HepG2 (cell line): ENCODE measurements around the gene SARNP. TPM values are rescaled to one million over a fixed set of nuclear protein-coding genes. Genes with fewer than 3 reads are reported as not detected.

Source experiments
- ATAC-seq: fragments of 200-7000 bp; cut with Tn5 transposase; 3 replicates; pipeline ENCODE4 v1.9.1; 2020; ENCODE audit warnings: mild to moderate bottlenecking, moderate library complexity
- BruUV-seq: library from RNA; stranded (reverse); fragments of 400-500 nt; replicated peaks from 2 replicates; lab custom pipeline; 2021; lab: Mats Ljungman, UMichigan
- CTCF ChIA-PET: fragments of 300-600 bp; formaldehyde crosslinking; extraction: SDS; loops from one replicate; lab custom pipeline; 2021; ENCODE audit warnings: low total read pairs, inconsistent platforms, low intra/inter-chr PET ratio; lab: Yijun Ruan, JAX
- POLR2A ChIA-PET: fragments of 350-600 bp; sonication (Branson Sonifier 250); formaldehyde crosslinking; loops from one replicate; lab custom pipeline; 2020; ENCODE audit warnings: antibody characterized with exemption, inconsistent platforms; lab: Yijun Ruan, JAX
- DNase-seq: peaks from one replicate; pipeline ENCODE4 v3.0.0-alpha.2; 2015; ENCODE audit warnings: low spot score
- FAIRE-seq: peaks from 3 replicates; lab custom pipeline; 2011; peaks lifted over from hg19 to GRCh38; lab: Jason Lieb, UNC
- H2AFZ ChIP-seq: one replicate; pipeline ENCODE4 v1.6.1; 2011; ENCODE audit warnings: low read length, inconsistent platforms
- H3K27ac ChIP-seq: fragments of 300-600 bp; 3 replicates; pipeline ENCODE4 v1.8.0; 2011; ENCODE audit warnings: mixed run types, mild to moderate bottlenecking, mixed read lengths, low read length, inconsistent platforms; ENCODE audit not compliant: insufficient read depth; ENCODE audit errors: extremely low read length
- H3K27me3 ChIP-seq, 2 experiments: fragments of 200-600 bp in 1 of 2; 2 replicates in 1 of 2; 3 replicates in 1 of 2; pipeline versions ENCODE4 v1.6.0 to v1.8.0; 2011; ENCODE audit warnings: low read length in 2 of 2, mild to moderate bottlenecking in 2 of 2, moderate library complexity in 2 of 2, inconsistent platforms in 1 of 2; ENCODE audit not compliant: insufficient read depth in 2 of 2, control insufficient read depth in 1 of 2
- H3K36me3 ChIP-seq, 2 experiments: fragments of 200-600 bp in 1 of 2; replicated peaks in 1 of 2; 2 replicates in 1 of 2; 3 replicates in 1 of 2; pipeline versions ENCODE4 v1.5.1 to v1.8.0; 2011; ENCODE audit warnings: low read length in 2 of 2, inconsistent platforms in 1 of 2; ENCODE audit not compliant: insufficient read depth in 2 of 2, control insufficient read depth in 1 of 2
- H3K4me1 ChIP-seq: 2 replicates; pipeline ENCODE4 v1.5.1; 2012; ENCODE audit warnings: low read length, inconsistent platforms; ENCODE audit not compliant: insufficient read depth
- H3K4me2 ChIP-seq: 2 replicates; pipeline ENCODE4 v1.6.0; 2011; ENCODE audit warnings: low read depth, low read length, inconsistent platforms
- H3K4me3 ChIP-seq, 3 experiments: fragments of 200-600 bp in 1 of 3; sonication (generic), shearing (Covaris generic) in 1 of 3; replicated peaks in 1 of 3; 2 replicates each; pipeline ENCODE4 v1.5.1; 2011 to 2016; ENCODE audit warnings: low read length in 3 of 3, inconsistent platforms in 2 of 3, low read depth in 2 of 3, mild to moderate bottlenecking in 2 of 3, control low read depth in 1 of 3, mixed read lengths in 1 of 3; ENCODE audit not compliant: insufficient read depth in 1 of 3
- H3K79me2 ChIP-seq: one replicate; pipeline ENCODE4 v1.6.1; 2011; ENCODE audit warnings: low read length, inconsistent platforms; ENCODE audit not compliant: insufficient read depth
- H3K9ac ChIP-seq: 2 replicates; pipeline ENCODE4 v1.6.0; 2011; ENCODE audit warnings: mild to moderate bottlenecking, low read depth, low read length, inconsistent platforms; ENCODE audit not compliant: insufficient read depth
- H3K9me3 ChIP-seq: 2 replicates; pipeline ENCODE4 v1.5.1; 2012; ENCODE audit warnings: mild to moderate bottlenecking, low read length
- H4K20me1 ChIP-seq: 2 replicates; pipeline ENCODE4 v1.6.0; 2011; ENCODE audit warnings: inconsistent platforms, mild to moderate bottlenecking, low read length, moderate library complexity; ENCODE audit not compliant: insufficient read depth
- ARNT2 ChIP-seq: sonication (generic); formaldehyde crosslinking; IDR thresholded peaks from 2 replicates; pipeline ENCODE4 v1.8.0; 2022; ENCODE audit warnings: mild to moderate bottlenecking, low read depth, missing genetic modification reagents, moderate library complexity
- BCL3 ChIP-seq: sonication (generic); formaldehyde crosslinking; IDR thresholded peaks from 2 replicates; pipeline ENCODE4 v1.5.1; 2020; ENCODE audit warnings: mild to moderate bottlenecking, missing genetic modification reagents, moderate library complexity
- BHLHE40 ChIP-seq: IDR thresholded peaks from 2 replicates; pipeline ENCODE4 v1.6.1; 2011; ENCODE audit warnings: low read length, improper control_type of control experiment
- SP140L ChIP-seq: sonication (generic); formaldehyde crosslinking; IDR thresholded peaks from 2 replicates; pipeline ENCODE4 v1.4.0; 2020; ENCODE audit warnings: missing genetic modification reagents, borderline replicate concordance
- ZNF17 ChIP-seq: sonication (generic); formaldehyde crosslinking; IDR thresholded peaks from 2 replicates; pipeline ENCODE4 v1.5.0; 2020; ENCODE audit warnings: mild to moderate bottlenecking, missing genetic modification reagents
- ZNF496 ChIP-seq: sonication (generic); formaldehyde crosslinking; IDR thresholded peaks from 2 replicates; pipeline ENCODE4 v1.8.1; 2023; ENCODE audit warnings: mild to moderate bottlenecking, moderate library complexity, missing genetic modification reagents; ENCODE audit not compliant: insufficient replicate concordance
- ZNF615 ChIP-seq: sonication (generic); formaldehyde crosslinking; IDR thresholded peaks from 2 replicates; pipeline ENCODE4 v1.5.0; 2020; ENCODE audit warnings: mild to moderate bottlenecking, missing genetic modification reagents, borderline replicate concordance
- WGBS: methylation state at CpG from one replicate; pipeline ENCODE4 v1.1.6; 2017; ENCODE audit warnings: low lambda C conversion rate; 5-methylcytosine and 5-hydroxymethylcytosine counted together
- in situ Hi-C: cut with HindIII; loops from 2 replicates; pipeline ENCODE4 v1.10.0; 2017; ENCODE audit warnings: low pct_unique_long_range_greater_than_20kb; ENCODE audit not compliant: extremely low pct_ligation_motif_present
- intact Hi-C: fragments of 100-400 bp; cut with micrococcal nuclease; formaldehyde crosslinking; loops from one replicate; pipeline ENCODE4 v1.10.0; 2022; ENCODE audit not compliant: unreplicated experiment
- polyA plus RNA-seq, 8 experiments: library from polyadenylated mRNA; depleted of rRNA in 3 of 8; stranded (reverse) in 7 of 8; unstranded in 1 of 8; fragments of >200 nt; fragmentation: Illumina TruSeq in 4 of 8; extraction: Trizol in 4 of 8; gene quantifications; 2 replicates each; pipeline versions ENCODE4 v1.2.1 to v1.2.3, GENCODE V29; 2011 to 2016; ENCODE audit warnings: low read depth in 4 of 8, missing spikeins in 1 of 8, mixed read lengths in 1 of 8; ENCODE audit not compliant: insufficient read depth in 1 of 8
- total RNA-seq, 5 experiments: library from RNA; depleted of rRNA; stranded (reverse); fragments of >200 nt; fragmentation: Illumina TruSeq; extraction: Trizol; gene quantifications; 2 replicates each; pipeline ENCODE4 v1.2.3, GENCODE V29; 2016; ENCODE audit warnings: low read depth in 1 of 5
- TF ChIP-seq, protein P1 (sequence below): IDR thresholded peaks from 2 replicates; pipeline ENCODE4 v1.4.0; 2020; ENCODE audit warnings: mild to moderate bottlenecking, missing genetic modification reagents
- TF ChIP-seq, protein P2 (sequence below): sonication (generic); formaldehyde crosslinking; IDR thresholded peaks from 2 replicates; pipeline ENCODE4 v1.5.1; 2020; ENCODE audit warnings: mild to moderate bottlenecking, missing genetic modification reagents
- TF ChIP-seq, protein P3 (sequence below): sonication (generic); formaldehyde crosslinking; IDR thresholded peaks from 2 replicates; pipeline ENCODE4 v1.9.0; 2021; ENCODE audit warnings: missing genetic modification reagents, borderline replicate concordance

The SARNP gene
- total and polyA plus RNA-seq, 2 of the 13 experiments (the other 11 are each of a cell fraction or from before 2014, with no cell fraction given) = 59.0 to 95.4 TPM

DNA sequence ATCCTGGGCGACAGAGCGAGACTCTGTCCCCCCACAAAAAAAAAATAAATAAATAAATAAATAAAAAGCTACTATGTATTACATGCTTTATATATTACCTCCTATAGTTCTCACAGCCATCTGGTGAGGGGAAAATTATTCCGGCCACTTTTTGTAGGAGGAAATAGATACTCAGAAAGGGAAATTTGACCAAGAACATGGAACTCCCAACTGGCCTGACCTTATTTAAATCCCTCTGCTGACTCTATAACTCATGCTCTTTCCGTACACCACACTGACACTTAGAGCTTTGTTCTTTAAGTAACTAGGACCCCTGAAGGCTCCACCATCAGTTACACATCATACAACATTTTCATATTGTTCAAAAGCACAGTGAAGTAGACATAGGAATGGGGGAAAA, 27.4 kb upstream of the SARNP start (continued):
- TF ChIP-seq, protein P1, sequence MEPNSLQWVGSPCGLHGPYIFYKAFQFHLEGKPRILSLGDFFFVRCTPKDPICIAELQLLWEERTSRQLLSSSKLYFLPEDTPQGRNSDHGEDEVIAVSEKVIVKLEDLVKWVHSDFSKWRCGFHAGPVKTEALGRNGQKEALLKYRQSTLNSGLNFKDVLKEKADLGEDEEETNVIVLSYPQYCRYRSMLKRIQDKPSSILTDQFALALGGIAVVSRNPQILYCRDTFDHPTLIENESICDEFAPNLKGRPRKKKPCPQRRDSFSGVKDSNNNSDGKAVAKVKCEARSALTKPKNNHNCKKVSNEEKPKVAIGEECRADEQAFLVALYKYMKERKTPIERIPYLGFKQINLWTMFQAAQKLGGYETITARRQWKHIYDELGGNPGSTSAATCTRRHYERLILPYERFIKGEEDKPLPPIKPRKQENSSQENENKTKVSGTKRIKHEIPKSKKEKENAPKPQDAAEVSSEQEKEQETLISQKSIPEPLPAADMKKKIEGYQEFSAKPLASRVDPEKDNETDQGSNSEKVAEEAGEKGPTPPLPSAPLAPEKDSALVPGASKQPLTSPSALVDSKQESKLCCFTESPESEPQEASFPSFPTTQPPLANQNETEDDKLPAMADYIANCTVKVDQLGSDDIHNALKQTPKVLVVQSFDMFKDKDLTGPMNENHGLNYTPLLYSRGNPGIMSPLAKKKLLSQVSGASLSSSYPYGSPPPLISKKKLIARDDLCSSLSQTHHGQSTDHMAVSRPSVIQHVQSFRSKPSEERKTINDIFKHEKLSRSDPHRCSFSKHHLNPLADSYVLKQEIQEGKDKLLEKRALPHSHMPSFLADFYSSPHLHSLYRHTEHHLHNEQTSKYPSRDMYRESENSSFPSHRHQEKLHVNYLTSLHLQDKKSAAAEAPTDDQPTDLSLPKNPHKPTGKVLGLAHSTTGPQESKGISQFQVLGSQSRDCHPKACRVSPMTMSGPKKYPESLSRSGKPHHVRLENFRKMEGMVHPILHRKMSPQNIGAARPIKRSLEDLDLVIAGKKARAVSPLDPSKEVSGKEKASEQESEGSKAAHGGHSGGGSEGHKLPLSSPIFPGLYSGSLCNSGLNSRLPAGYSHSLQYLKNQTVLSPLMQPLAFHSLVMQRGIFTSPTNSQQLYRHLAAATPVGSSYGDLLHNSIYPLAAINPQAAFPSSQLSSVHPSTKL (CRISPR knock-in tag) = no peak

GRCh38 chr12:55843431-55843830, 25.9 kb upstream of the SARNP start:
- intact Hi-C loops (no loop called here), in situ Hi-C loops (no loop called here)
- no peaks in the 10 kb centered on the region for H3K36me3 ChIP-seq
- no TSS peak for BruUV-seq
- ATAC-seq (no peak), FAIRE-seq (no peak), DNase-seq (no peak)
- no peak overlapping the region for H3K4me2 ChIP-seq
- H2AFZ ChIP-seq = no peak overlapping the region
- ChIA-PET POLR2A (interaction anchor here (0.7 to 2.6 kb wide), 2 partner anchors 13 to 26 kb away, joined by 3 to 22 read pairs; partner anchors contain the start of genes DNAJC14, ORMDL2 and SARNP), CTCF (no interaction called here)
- H3K79me2 ChIP-seq = no peaks in the 10 kb centered on the region
- H4K20me1 ChIP-seq = no peaks in the 10 kb centered on the region
- 80% methylated on average over 4 of the region's 4 CpGs for WGBS
- no peaks in the 10 kb centered on the region for H3K9me3 ChIP-seq
- no peak overlapping the region for H3K4me3 ChIP-seq
- H3K27ac ChIP-seq = no peak overlapping the region
- H3K4me1 ChIP-seq = peaks cover 29% of the 10 kb centered on the region
- no peak overlapping the region for H3K9ac ChIP-seq
- H3K27me3 ChIP-seq = peaks cover 1 to 14% of the 10 kb centered on the region in 2 experiments; a peak in 3 of 5 replicates
- TF ChIP-seq BHLHE40 = no peak
- TF ChIP-seq ZNF615 (CRISPR knock-in tag) = no peak
- TF ChIP-seq, protein P2, sequence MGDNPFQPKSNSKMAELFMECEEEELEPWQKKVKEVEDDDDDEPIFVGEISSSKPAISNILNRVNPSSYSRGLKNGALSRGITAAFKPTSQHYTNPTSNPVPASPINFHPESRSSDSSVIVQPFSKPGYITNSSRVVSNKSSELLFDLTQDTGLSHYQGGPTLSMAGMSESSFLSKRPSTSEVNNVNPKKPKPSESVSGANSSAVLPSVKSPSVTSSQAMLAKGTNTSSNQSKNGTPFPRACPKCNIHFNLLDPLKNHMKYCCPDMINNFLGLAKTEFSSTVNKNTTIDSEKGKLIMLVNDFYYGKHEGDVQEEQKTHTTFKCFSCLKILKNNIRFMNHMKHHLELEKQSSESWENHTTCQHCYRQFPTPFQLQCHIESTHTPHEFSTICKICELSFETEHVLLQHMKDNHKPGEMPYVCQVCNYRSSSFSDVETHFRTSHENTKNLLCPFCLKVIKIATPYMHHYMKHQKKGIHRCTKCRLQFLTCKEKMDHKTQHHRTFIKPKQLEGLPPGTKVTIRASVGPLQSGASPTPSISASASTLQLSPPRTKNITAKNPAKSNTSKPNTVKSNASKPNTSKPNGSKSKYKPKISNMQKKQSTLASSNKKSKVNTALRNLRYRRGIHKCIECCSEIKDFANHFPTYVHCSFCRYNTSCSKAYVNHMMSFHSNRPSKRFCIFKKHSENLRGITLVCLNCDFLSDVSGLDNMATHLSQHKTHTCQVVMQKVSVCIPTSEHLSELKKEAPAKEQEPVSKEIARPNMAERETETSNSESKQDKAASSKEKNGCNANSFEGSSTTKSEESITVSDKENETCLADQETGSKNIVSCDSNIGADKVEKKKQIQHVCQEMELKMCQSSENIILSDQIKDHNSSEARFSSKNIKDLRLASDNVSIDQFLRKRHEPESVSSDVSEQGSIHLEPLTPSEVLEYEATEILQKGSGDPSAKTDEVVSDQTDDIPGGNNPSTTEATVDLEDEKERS (CRISPR knock-in tag) = no peak
- TF ChIP-seq ZNF496 (CRISPR knock-in tag) = no peak
- no peak for TF ChIP-seq SP140L (CRISPR knock-in tag)
- TF ChIP-seq ZNF17 (CRISPR knock-in tag) = no peak
- no peak for TF ChIP-seq BCL3
- TF ChIP-seq ARNT2 (CRISPR knock-in tag) = no peak
- TF ChIP-seq, protein P3, sequence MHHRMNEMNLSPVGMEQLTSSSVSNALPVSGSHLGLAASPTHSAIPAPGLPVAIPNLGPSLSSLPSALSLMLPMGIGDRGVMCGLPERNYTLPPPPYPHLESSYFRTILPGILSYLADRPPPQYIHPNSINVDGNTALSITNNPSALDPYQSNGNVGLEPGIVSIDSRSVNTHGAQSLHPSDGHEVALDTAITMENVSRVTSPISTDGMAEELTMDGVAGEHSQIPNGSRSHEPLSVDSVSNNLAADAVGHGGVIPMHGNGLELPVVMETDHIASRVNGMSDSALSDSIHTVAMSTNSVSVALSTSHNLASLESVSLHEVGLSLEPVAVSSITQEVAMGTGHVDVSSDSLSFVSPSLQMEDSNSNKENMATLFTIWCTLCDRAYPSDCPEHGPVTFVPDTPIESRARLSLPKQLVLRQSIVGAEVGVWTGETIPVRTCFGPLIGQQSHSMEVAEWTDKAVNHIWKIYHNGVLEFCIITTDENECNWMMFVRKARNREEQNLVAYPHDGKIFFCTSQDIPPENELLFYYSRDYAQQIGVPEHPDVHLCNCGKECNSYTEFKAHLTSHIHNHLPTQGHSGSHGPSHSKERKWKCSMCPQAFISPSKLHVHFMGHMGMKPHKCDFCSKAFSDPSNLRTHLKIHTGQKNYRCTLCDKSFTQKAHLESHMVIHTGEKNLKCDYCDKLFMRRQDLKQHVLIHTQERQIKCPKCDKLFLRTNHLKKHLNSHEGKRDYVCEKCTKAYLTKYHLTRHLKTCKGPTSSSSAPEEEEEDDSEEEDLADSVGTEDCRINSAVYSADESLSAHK (CRISPR knock-in tag) = no peak
